SK-N-SH (cell line): Measurements from ENCODE around the gene CNTROB. TPM values are rescaled to one million over a fixed set of nuclear protein-coding genes. Genes with fewer than 3 reads are reported as not detected.

Source experiments
- CTCF ChIA-PET: fragments of 300-600, 350-600 bp; formaldehyde crosslinking; extraction: SDS; loops from one replicate; lab custom pipeline; 2021; lab: Yijun Ruan, JAX
- POLR2A ChIA-PET: fragments of 350-600 bp; sonication (Branson Sonifier 250); formaldehyde crosslinking; extraction: SDS; loops from one replicate; lab custom pipeline; 2020; ENCODE audit warnings: antibody characterized with exemption, inconsistent platforms; lab: Yijun Ruan, JAX
- DNase-seq: peaks from one replicate; pipeline ENCODE4 v3.0.0; 2012
- H2AFZ ChIP-seq: fragments of 200-600 bp; sonication (generic); 2 replicates; pipeline ENCODE4 v1.8.1; 2016; ENCODE audit warnings: antibody characterized with exemption, mild to moderate bottlenecking, low read depth
- H3F3A ChIP-seq: fragments of 200-600 bp; sonication (generic); replicated peaks from 2 replicates; pipeline ENCODE3; 2016; ENCODE audit warnings: antibody characterized with exemption, mild to moderate bottlenecking; ENCODE audit not compliant: insufficient read depth
- H3K27ac ChIP-seq, 2 experiments: fragments of 200-500 bp in 1 of 2; fragments of 200-600 bp in 1 of 2; sonication (Bioruptor generic) in 1 of 2; sonication (generic), shearing (Covaris generic) in 1 of 2; 2 replicates each; pipeline versions ENCODE4 v1.5.1 to v1.6.1; 2014 to 2016; ENCODE audit warnings: low read depth in 2 of 2, inconsistent platforms in 1 of 2, low read length in 1 of 2, mild to moderate bottlenecking in 1 of 2, mixed read lengths in 1 of 2
- H3K27me3 ChIP-seq: fragments of 200-600 bp; sonication (generic), shearing (Covaris generic); 2 replicates; pipeline ENCODE4 v1.6.1; 2016; ENCODE audit warnings: mixed run types; ENCODE audit not compliant: insufficient read depth
- H3K36me3 ChIP-seq, 2 experiments: fragments of 200-500 bp in 1 of 2; fragments of 200-600 bp in 1 of 2; sonication (Bioruptor generic) in 1 of 2; sonication (generic) in 1 of 2; replicated peaks in 1 of 2; 2 replicates each; pipeline versions ENCODE3 to v1.5.1; 2014 to 2016; ENCODE audit warnings: low read length in 1 of 2, mild to moderate bottlenecking in 1 of 2; ENCODE audit not compliant: insufficient read depth in 2 of 2, control insufficient read depth in 1 of 2
- H3K4me1 ChIP-seq, 2 experiments: fragments of 200-500 bp in 1 of 2; fragments of 200-600 bp in 1 of 2; sonication (Bioruptor generic) in 1 of 2; sonication (generic), shearing (Covaris generic) in 1 of 2; 2 replicates each; pipeline versions ENCODE4 v1.5.1 to v1.6.1; 2014 to 2016; ENCODE audit warnings: low read depth in 1 of 2, low read length in 1 of 2, mixed run types in 1 of 2; ENCODE audit not compliant: insufficient read depth in 2 of 2, control insufficient read depth in 1 of 2
- H3K4me2 ChIP-seq: fragments of 200-600 bp; sonication (generic), shearing (Covaris generic); 2 replicates; pipeline ENCODE4 v1.6.1; 2017; ENCODE audit warnings: mixed run types
- H3K4me3 ChIP-seq, 2 experiments: fragments of 200-500 bp in 1 of 2; fragments of 200-600 bp in 1 of 2; sonication (Bioruptor generic) in 1 of 2; sonication (generic), shearing (Covaris generic) in 1 of 2; 2 replicates each; pipeline versions ENCODE4 v1.5.1 to v1.8.1; 2014 to 2016; ENCODE audit warnings: low read depth in 2 of 2, inconsistent platforms in 1 of 2, low read length in 1 of 2, mild to moderate bottlenecking in 1 of 2, mixed read lengths in 1 of 2, moderate library complexity in 1 of 2
- H3K79me2 ChIP-seq: fragments of 200-600 bp; sonication (generic); 2 replicates; pipeline ENCODE4 v1.8.1; 2017; ENCODE audit warnings: mild to moderate bottlenecking; ENCODE audit not compliant: insufficient read depth
- H3K9ac ChIP-seq: fragments of 200-600 bp; sonication (generic); 2 replicates; pipeline ENCODE4 v1.6.1; 2017; ENCODE audit warnings: mixed run types
- H3K9me2 ChIP-seq: fragments of 200-600 bp; sonication (generic); 2 replicates; pipeline ENCODE4 v1.6.1; 2017; ENCODE audit warnings: mixed run types
- H3K9me3 ChIP-seq: fragments of 200-600 bp; sonication (generic); 2 replicates; pipeline ENCODE4 v1.6.1; 2017; ENCODE audit warnings: mixed run types, mild to moderate bottlenecking, moderate library complexity
- H4K20me1 ChIP-seq: fragments of 200-600 bp; sonication (generic); 2 replicates; pipeline ENCODE4 v1.6.1; 2017; ENCODE audit warnings: mild to moderate bottlenecking, mixed run types; ENCODE audit not compliant: insufficient read depth
- CHD2 ChIP-seq: fragments of 150-350 bp; IDR thresholded peaks from 2 replicates; pipeline ENCODE4 v1.6.1; 2018; ENCODE audit warnings: low read length; ENCODE audit not compliant: partially characterized antibody
- ELF1 ChIP-seq: IDR thresholded peaks from 2 replicates; pipeline ENCODE4 v1.4.0; 2012
- EP300 ChIP-seq, 2 experiments: IDR thresholded peaks; 2 replicates each; pipeline versions ENCODE4 v1.4.0 to v1.6.1; 2012; ENCODE audit warnings: borderline replicate concordance in 1 of 2, low read depth in 1 of 2, low read length in 1 of 2
- EZH2phosphoT487 ChIP-seq: fragments of 200-600 bp; sonication (generic); IDR thresholded peaks from 2 replicates; pipeline ENCODE4 v1.6.1; 2017; ENCODE audit warnings: low read depth, mixed run types, mild to moderate bottlenecking, antibody characterized with exemption, moderate library complexity, borderline replicate concordance
- FOXM1 ChIP-seq: IDR thresholded peaks from 2 replicates; pipeline ENCODE4 v1.4.0; 2012; ENCODE audit warnings: low read depth, mild to moderate bottlenecking
- GABPA ChIP-seq: IDR thresholded peaks from 2 replicates; pipeline ENCODE4 v1.4.0; 2012; ENCODE audit warnings: low read depth, mild to moderate bottlenecking
- JUND ChIP-seq: IDR thresholded peaks from 2 replicates; pipeline ENCODE4 v1.4.0; 2012
- MAX ChIP-seq: IDR thresholded peaks from 2 replicates; pipeline ENCODE4 v1.4.0; 2012; ENCODE audit warnings: low read depth
- MXI1 ChIP-seq: IDR thresholded peaks from 2 replicates; pipeline ENCODE4 v1.6.1; 2012; ENCODE audit warnings: mild to moderate bottlenecking, low read depth, low read length, improper control_type of control experiment
- NFIC ChIP-seq: IDR thresholded peaks from 2 replicates; pipeline ENCODE4 v1.4.0; 2012; ENCODE audit warnings: borderline replicate concordance
- NRF1 ChIP-seq: IDR thresholded peaks from 2 replicates; pipeline ENCODE4 v1.6.1; 2012; ENCODE audit warnings: low read depth, mild to moderate bottlenecking, low read length
- PBX3 ChIP-seq: IDR thresholded peaks from 2 replicates; pipeline ENCODE4; 2012
- POLR2AphosphoS5 ChIP-seq: IDR thresholded peaks from 2 replicates; pipeline ENCODE4 v1.6.1; 2012; ENCODE audit warnings: low read depth, low read length
- RAD21 ChIP-seq: IDR thresholded peaks from 2 replicates; pipeline ENCODE4 v1.6.1; 2012; ENCODE audit warnings: mild to moderate bottlenecking, low read length
- RCOR1 ChIP-seq: fragments of 150-350 bp; IDR thresholded peaks from 2 replicates; pipeline ENCODE4 v1.6.1; 2017; ENCODE audit warnings: antibody characterized with exemption, low read length
- RFX5 ChIP-seq: IDR thresholded peaks from 2 replicates; pipeline ENCODE4 v1.6.1; 2012; ENCODE audit warnings: mild to moderate bottlenecking, improper control_type of control experiment, low read length
- RXRA ChIP-seq: IDR thresholded peaks from 2 replicates; pipeline ENCODE4 v1.4.0; 2012; ENCODE audit warnings: low read depth, mild to moderate bottlenecking, borderline replicate concordance
- SIN3A ChIP-seq: IDR thresholded peaks from 2 replicates; pipeline ENCODE4 v1.6.1; 2012; ENCODE audit warnings: low read depth, mild to moderate bottlenecking, low read length, moderate library complexity, borderline replicate concordance
- TAF1 ChIP-seq: IDR thresholded peaks from 2 replicates; pipeline ENCODE4 v1.6.1; 2012; ENCODE audit warnings: low read depth, mild to moderate bottlenecking, low read length, moderate library complexity, borderline replicate concordance
- USF1 ChIP-seq: IDR thresholded peaks from 2 replicates; pipeline ENCODE4 v1.4.0; 2012; ENCODE audit warnings: low read depth, borderline replicate concordance
- USF2 ChIP-seq: fragments of 150-350 bp; IDR thresholded peaks from 2 replicates; pipeline ENCODE4 v1.6.1; 2017; ENCODE audit warnings: antibody characterized with exemption, low read length, low read depth, borderline replicate concordance
- YY1 ChIP-seq: IDR thresholded peaks from 2 replicates; pipeline ENCODE4 v1.4.0; 2012; ENCODE audit warnings: low read depth, mild to moderate bottlenecking
- WGBS: methylation state at CpG from one replicate; pipeline ENCODE4 v1.1.6; 2017; ENCODE audit warnings: low lambda C conversion rate; 5-methylcytosine and 5-hydroxymethylcytosine counted together
- polyA plus RNA-seq, 3 experiments: library from polyadenylated mRNA; depleted of rRNA; stranded (reverse); fragments of >200 nt; gene quantifications; 2 replicates each; pipeline ENCODE4 v1.2.3, GENCODE V29; 2012

Gene CNTROB
- polyA plus RNA-seq, 1 of the 3 experiments (the other 2 are of a cell fraction): 26.3 TPM

DNA sequence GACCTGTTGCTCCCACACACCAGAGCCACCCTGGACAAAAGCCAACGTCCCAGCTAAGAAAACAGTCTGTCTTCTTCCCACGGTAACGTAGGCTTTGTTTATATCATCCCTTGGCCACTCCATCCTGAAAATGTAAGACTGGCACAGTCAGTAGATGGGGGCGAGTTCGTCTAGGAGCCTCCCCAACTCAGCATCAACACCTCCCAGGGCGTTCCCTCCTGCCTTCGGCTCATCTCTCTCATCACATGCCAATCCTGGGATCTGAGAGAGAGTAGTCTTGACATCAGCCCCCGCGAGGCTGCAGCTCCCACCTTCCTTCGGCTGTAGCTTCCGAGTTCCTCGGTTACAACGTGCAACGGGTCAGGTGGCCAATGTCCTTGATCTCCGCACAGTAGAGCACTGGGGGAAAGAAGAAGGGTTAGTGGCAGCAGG is 16.8 kb upstream of the CNTROB start:
- Histone ChIP-seq H3K36me3 (peaks cover 3 to 21% of the 10 kb centered on the region in 2 experiments), H3K4me2 (peak overlapping the region; percentile 90), H3F3A (peaks cover 36% of the 10 kb centered on the region), H3K27ac (peak overlapping the region; percentile 60 to 90), H3K4me1 (peaks cover 14 to 18% of the 10 kb centered on the region in 2 experiments; a peak in 2 of 4 replicates), H3K4me3 (peak overlapping the region; percentile 57 to 62), H2AFZ (peak overlapping the region; percentile 83), H4K20me1 (no peaks in the 10 kb centered on the region), H3K9ac (peak overlapping the region; percentile 52), H3K27me3 (no peaks in the 10 kb centered on the region), H3K9me3 (no peaks in the 10 kb centered on the region), H3K9me2 (no peaks in the 10 kb centered on the region), H3K79me2 (no peaks in the 10 kb centered on the region)
- WGBS: 9% methylated on average over 15 of the region's 15 CpGs
- ChIA-PET CTCF (interaction anchor here (0.6 to 5.7 kb wide), 18 partner anchors 12 to 780 kb away, joined by 3 to 65 read pairs (median 4); partner anchors contain the start of genes ALOX15B, CHD3, CNTROB and KCNAB3), POLR2A (interaction anchor here (0.9 to 1.9 kb wide), 6 partner anchors 11 to 126 kb away, joined by 3 to 8 read pairs (median 3); partner anchors contain the start of genes CNTROB and TRAPPC1)
- no peak for DNase-seq
- TF ChIP-seq PBX3 (no peak), SIN3A (no peak), ELF1 (no peak), FOXM1 (no peak), JUND (no peak), USF1 (no peak), NRF1 (no peak), CHD2 (no peak), GABPA (no peak), EP300 (IDR thresholded peaks at IDR 0.05; ENCODE audit: borderline replicate concordance in 1 of 2, low read depth in 1 of 2, low read length in 1 of 2) (no peak)

DNA sequence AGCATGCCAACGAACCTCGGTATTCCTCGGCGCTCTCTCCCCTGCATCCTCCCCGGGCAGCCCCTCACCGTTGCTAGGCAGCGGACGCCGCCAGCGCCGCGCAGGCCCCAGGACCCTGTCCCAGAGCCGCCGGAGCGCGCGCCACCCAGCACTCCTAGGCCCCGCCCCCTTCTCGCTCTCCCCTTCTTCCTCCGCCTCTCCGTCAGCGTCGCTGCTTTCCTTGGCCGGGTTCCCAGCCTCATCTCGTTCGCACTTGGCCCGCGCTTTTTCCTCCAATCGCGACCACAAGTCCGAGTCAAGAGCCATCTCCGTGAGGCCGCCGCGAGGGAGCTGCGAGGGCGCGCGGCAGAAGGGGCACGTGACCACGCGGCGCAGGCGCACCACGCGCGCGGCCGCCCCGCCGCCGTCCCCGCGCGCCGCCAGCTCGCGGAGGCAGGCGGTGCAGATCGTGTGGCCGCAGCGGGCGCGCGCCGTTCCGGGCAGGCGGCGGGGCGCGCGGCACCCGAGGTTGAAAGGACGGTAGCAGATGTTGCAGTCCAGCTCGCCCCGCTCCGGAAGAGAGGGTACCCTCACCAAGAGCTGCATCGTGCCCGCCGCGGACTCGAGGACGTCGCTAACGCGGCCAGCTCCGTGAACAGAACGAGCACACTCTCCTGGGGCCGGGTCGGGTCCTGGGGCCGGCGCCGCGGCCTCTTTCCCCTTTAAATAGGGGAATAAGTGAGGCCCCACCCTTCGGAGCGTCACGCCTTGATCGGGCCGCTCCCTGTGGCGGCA is 16.2 kb upstream of the CNTROB start, which contains the start of gene RNF227:
TSS of gene RNF227 (minus strand) at position 679 of the 774 bp plus-strand sequence. CDS start at position 585, 94 bp downstream.
- TF ChIP-seq NRF1 (peak; percentile 84), SIN3A (peak; percentile 63; the same call in 1 of the 2 replicates), TAF1 (no peak), RFX5 (no peak), MAX (peak; percentile 100), POLR2AphosphoS5 (peak; percentile 40; the same call in 1 of the 2 replicates), YY1 (no peak), RCOR1 (no peak), USF2 (peak; percentile 84), JUND (no peak), RXRA (no peak), CHD2 (peak; percentile 73), NFIC (peak; percentile 75), USF1 (peak; percentile 94), EZH2phosphoT487 (no peak), RAD21 (peak; percentile 11; the same call in 1 of the 2 replicates), MXI1 (peak; percentile 79)
- peak within 1 kb of the TSS; percentile 57 to 62 for H3K4me3 ChIP-seq
- no peaks in the 10 kb centered on the region for H4K20me1 ChIP-seq
- DNase-seq: peak; percentile 93
- H3K27me3 ChIP-seq: no peaks in the 10 kb centered on the region
- H3K9me3 ChIP-seq: no peaks in the 10 kb centered on the region
- WGBS: 2% methylated on average over 57 of the region's 100 CpGs
- ChIA-PET CTCF (interaction anchor here (0.6 to 5.7 kb wide), 21 partner anchors 13 to 781 kb away, joined by 3 to 65 read pairs (median 4); partner anchors contain the start of genes ALOX15B, CHD3, CNTROB and KCNAB3), POLR2A (interaction anchor here (0.7 to 1.9 kb wide), 8 partner anchors 11 to 140 kb away, joined by 3 to 8 read pairs (median 3); partner anchors contain the start of genes CNTROB, NAA38 and TRAPPC1)
- H3K79me2 ChIP-seq: no peaks in the 10 kb centered on the region
- H3K27ac ChIP-seq: peak within 1 kb of the TSS; percentile 60 to 90
- H3K9me2 ChIP-seq: no peaks in the 10 kb centered on the region
- H3K36me3 ChIP-seq: peaks cover 3 to 15% of the 10 kb centered on the region in 2 experiments
- peaks cover 38% of the 10 kb centered on the region for H3F3A ChIP-seq
- H3K4me1 ChIP-seq: peaks cover 14 to 18% of the 10 kb centered on the region in 2 experiments; a peak in 2 of 4 replicates
- H2AFZ ChIP-seq: peak within 1 kb of the TSS; percentile 83
- H3K4me2 ChIP-seq: peak within 1 kb of the TSS; percentile 90
- H3K9ac ChIP-seq: peak within 1 kb of the TSS; percentile 57
